ENCODE data around the gene P2RX4. TPM values are rescaled to one million over a fixed set of nuclear protein-coding genes. Genes with fewer than 3 reads are reported as not detected.

P2RX4 gene
- total RNA-seq, 1 experiment from 2014 or later: 8.1 TPM

- H3K4me2 ChIP-seq (ENCODE audit: insufficient read depth, insufficient read length, low read length): no peak overlapping the region
- no peak overlapping the region for H2BK20ac ChIP-seq (ENCODE audit: low read depth, low read length, poor library complexity, severe bottlenecking)
- H3K4ac ChIP-seq (ENCODE audit: low read depth, low read length): no peak overlapping the region
- H2BK120ac ChIP-seq (ENCODE audit: low read depth, low read length, poor library complexity, severe bottlenecking): no peak overlapping the region
- no peaks in the 10 kb centered on the region for H3K79me1 ChIP-seq (ENCODE audit: insufficient read depth, low read depth, low read length, poor library complexity, severe bottlenecking)
- no peaks in the 10 kb centered on the region for H3K79me2 ChIP-seq (ENCODE audit: insufficient read depth, low read length)
- H3K14ac ChIP-seq (ENCODE audit: insufficient read depth, low read length): no peak overlapping the region
- no peak overlapping the region for H2BK15ac ChIP-seq (ENCODE audit: low read depth, low read length)
- H3T11ph ChIP-seq (ENCODE audit: low read length): no peak overlapping the region
- no peaks in the 10 kb centered on the region for H4K20me1 ChIP-seq (ENCODE audit: control insufficient read depth, insufficient read depth, insufficient read length)
- no peak for DNase-seq
- no peak overlapping the region for H3K23ac ChIP-seq (ENCODE audit: insufficient read length, low read depth, low read length)
- no peak overlapping the region for H3K27ac ChIP-seq (ENCODE audit: insufficient read length, low read depth, low read length)
- H3K9me3 ChIP-seq (ENCODE audit: control insufficient read depth, low read depth, low read length): no peaks in the 10 kb centered on the region
- TF ChIP-seq, protein P1, sequence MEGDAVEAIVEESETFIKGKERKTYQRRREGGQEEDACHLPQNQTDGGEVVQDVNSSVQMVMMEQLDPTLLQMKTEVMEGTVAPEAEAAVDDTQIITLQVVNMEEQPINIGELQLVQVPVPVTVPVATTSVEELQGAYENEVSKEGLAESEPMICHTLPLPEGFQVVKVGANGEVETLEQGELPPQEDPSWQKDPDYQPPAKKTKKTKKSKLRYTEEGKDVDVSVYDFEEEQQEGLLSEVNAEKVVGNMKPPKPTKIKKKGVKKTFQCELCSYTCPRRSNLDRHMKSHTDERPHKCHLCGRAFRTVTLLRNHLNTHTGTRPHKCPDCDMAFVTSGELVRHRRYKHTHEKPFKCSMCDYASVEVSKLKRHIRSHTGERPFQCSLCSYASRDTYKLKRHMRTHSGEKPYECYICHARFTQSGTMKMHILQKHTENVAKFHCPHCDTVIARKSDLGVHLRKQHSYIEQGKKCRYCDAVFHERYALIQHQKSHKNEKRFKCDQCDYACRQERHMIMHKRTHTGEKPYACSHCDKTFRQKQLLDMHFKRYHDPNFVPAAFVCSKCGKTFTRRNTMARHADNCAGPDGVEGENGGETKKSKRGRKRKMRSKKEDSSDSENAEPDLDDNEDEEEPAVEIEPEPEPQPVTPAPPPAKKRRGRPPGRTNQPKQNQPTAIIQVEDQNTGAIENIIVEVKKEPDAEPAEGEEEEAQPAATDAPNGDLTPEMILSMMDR (conservative IDR thresholded peaks at IDR 0.05): no peak
- H3K4me1 ChIP-seq (ENCODE audit: insufficient read depth, low read length): peaks cover 3% of the 10 kb centered on the region; the same call in 1 of the 2 replicates
- no peak overlapping the region for H3K18ac ChIP-seq (ENCODE audit: insufficient read length, low read depth, low read length)
- no peak overlapping the region for H4K91ac ChIP-seq (ENCODE audit: insufficient read length, low read depth, low read length)
- no peaks in the 10 kb centered on the region for H3K23me2 ChIP-seq (ENCODE audit: insufficient read length, low read depth, low read length, poor library complexity, severe bottlenecking)
- H3K56ac ChIP-seq (ENCODE audit: insufficient read length, low read depth, low read length): no peak overlapping the region
- H2AK5ac ChIP-seq (ENCODE audit: insufficient read length, low read length): no peak overlapping the region
- H3K27me3 Mint-ChIP-seq (ENCODE audit: low read depth): no peaks in the 10 kb centered on the region
- H3K36me3 Mint-ChIP-seq (ENCODE audit: insufficient read depth in 1 of 3, low read depth in 3 of 3): peaks cover 6 to 23% (median 12%) of the 10 kb centered on the region in 3 experiments; a peak in 6 of 7 replicates
- no peak overlapping the region for H2BK12ac ChIP-seq (ENCODE audit: insufficient read length, low read depth, low read length)
- no peak overlapping the region for H4K5ac ChIP-seq (ENCODE audit: insufficient read length, low read depth, low read length)
- no peaks in the 10 kb centered on the region for H3K9me3 Mint-ChIP-seq
- no peak overlapping the region for H4K8ac ChIP-seq (replicated peaks; ENCODE audit: insufficient read length, low read depth, low read length)
- H3K9ac ChIP-seq (ENCODE audit: extremely low read depth, insufficient read length, low read length): no peak overlapping the region
- no peak overlapping the region for H2BK5ac ChIP-seq (ENCODE audit: insufficient read length, low read length)
- no peak overlapping the region for H3K4me3 Mint-ChIP-seq
- peaks cover 25 to 40% of the 10 kb centered on the region in 2 experiments for H3K4me1 Mint-ChIP-seq
- H3K27me3 ChIP-seq (ENCODE audit: insufficient read depth, low read length): no peaks in the 10 kb centered on the region
- H2AFZ ChIP-seq (ENCODE audit: low read length): no peak overlapping the region
- peak overlapping the region; percentile 80 to 96 (median 95); a peak in 5 of 7 replicates for H3K27ac Mint-ChIP-seq
- WGBS (ENCODE audit: extremely low coverage, insufficient read length, low lambda C conversion rate): no CpG with 5 or more reads among the region's 4 CpGs
These were observed 28.2 kb downstream of the P2RX4 start for GRCh38 chr12:121238086-121238485.

Data from H9 (cell line).